ENCODE results near the gene CCDC57.

CCDC57 gene

GRCh38 chr17:82076785-82077591 is 135.7 kb downstream of the CCDC57 start:
- no peak for DNase-seq

- no peak for DNase-seq
These were observed 136.4 kb downstream of the CCDC57 start for GRCh38 chr17:82076018-82076784.

- DNase-seq: no peak
These were observed 139.2 kb downstream of the CCDC57 start for GRCh38 chr17:82073446-82073845.

GRCh38 chr17:82072827-82073226 is 139.8 kb downstream of the CCDC57 start:
- no peak for DNase-seq

- DNase-seq: no peak
These were observed 142.0 kb downstream of the CCDC57 start for GRCh38 chr17:82070611-82071010.

- DNase-seq: peak; percentile 68 to 72
These were observed 146.9 kb downstream of the CCDC57 start, which contains the start of gene DUS1L for GRCh38 chr17:82065638-82066303. TSS of gene DUS1L (minus strand) at chr17:82065804. CDS start at chr17:82065059, 745 bp downstream.

GRCh38 chr17:82065193-82065637 is 147.4 kb downstream of the CCDC57 start:
- peak; percentile 45 to 48 for DNase-seq

- DNase-seq: no peak
These were observed 148.0 kb downstream of the CCDC57 start for GRCh38 chr17:82064433-82065192.

- DNase-seq: no peak
These were observed 148.9 kb downstream of the CCDC57 start for GRCh38 chr17:82063424-82064415.

GRCh38 chr17:82062984-82063368 is 149.7 kb downstream of the CCDC57 start:
- no peak for DNase-seq

- DNase-seq: no peak
These were observed 150.3 kb downstream of the CCDC57 start for GRCh38 chr17:82062076-82062983.

- no peak for DNase-seq
These were observed 151.4 kb downstream of the CCDC57 start for GRCh38 chr17:82061047-82061925.

- no peak for DNase-seq
These were observed 152.0 kb downstream of the CCDC57 start for GRCh38 chr17:82060614-82061013.

GRCh38 chr17:82060001-82060380 is 152.7 kb downstream of the CCDC57 start:
- DNase-seq: no peak

GRCh38 chr17:82059272-82060000 is 153.2 kb downstream of the CCDC57 start:
- no peak for DNase-seq

- DNase-seq: no peak
These were observed 153.8 kb downstream of the CCDC57 start for GRCh38 chr17:82058855-82059249.

GRCh38 chr17:82058230-82058854 is 154.3 kb downstream of the CCDC57 start:
- DNase-seq: no peak

Data from activated CD4-positive, alpha-beta T cell treated with anti-CD3 and anti-CD28 coated beads for 4 hours (primary cell).